ENCODE data around the gene CBY1. TPM values are rescaled to one million over a fixed set of nuclear protein-coding genes. Genes with fewer than 3 reads are reported as not detected.

The CBY1 gene
- total and polyA plus RNA-seq, 8 donors = 1.8 to 43.6 (median 27.6) TPM

DNA sequence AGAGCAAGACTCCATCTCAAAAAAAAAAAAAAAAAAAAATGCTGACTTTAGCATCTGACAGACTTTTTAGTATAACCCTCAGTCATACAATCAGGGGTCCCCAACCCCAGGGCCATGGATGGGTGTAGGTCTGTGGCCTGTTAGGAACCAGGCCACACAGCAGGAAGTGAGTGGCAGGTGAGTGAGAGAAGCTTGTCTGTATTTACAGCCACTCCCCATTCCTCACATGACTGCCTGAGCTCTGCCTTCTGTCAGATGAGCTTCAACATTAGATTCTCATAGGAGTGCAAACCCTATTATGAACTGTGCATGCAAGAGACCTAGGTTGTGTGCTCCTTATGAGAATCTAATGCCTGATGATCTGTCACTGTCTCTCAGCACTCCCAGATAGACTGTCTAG, 3.6 kb upstream of the CBY1 start:
- no peak overlapping the region for H3K27ac ChIP-seq
- DNase-seq = peak in 1 of 2 donors; percentile 52

GRCh38 chr22:38653741-38654140, 2.7 kb upstream of the CBY1 start:
- no peaks in the 10 kb centered on the region for H3K36me3 ChIP-seq
- H3K4me3 ChIP-seq = no peak overlapping the region
- H3K27me3 ChIP-seq = no peaks in the 10 kb centered on the region
- no peak for DNase-seq
- TF ChIP-seq EP300 (IDR thresholded peaks at IDR 0.05) (no peak), POLR2A (IDR thresholded peaks at IDR 0.05) (no peak), CTCF (IDR thresholded peaks at IDR 0.05) (no peak), POLR2AphosphoS5 (IDR thresholded peaks at IDR 0.05) (no peak)
- H3K4me1 ChIP-seq = peaks cover 12 to 27% (median 25%) of the 10 kb centered on the region in 4 donors
- intact Hi-C loops (cut with DNase I; ENCODE audit: low total_unique reads) = no loop called here
- WGBS, 5 donors = 96 to 99% (median 98%) methylated on average over 8 of the region's 8 CpGs
- no peaks in the 10 kb centered on the region for H3K9me3 ChIP-seq
- H3K27ac ChIP-seq = no peak overlapping the region

More for the DNA sequence above, 3.6 kb upstream of the CBY1 start:
- H3K4me1 ChIP-seq = peaks cover 12 to 22% (median 18%) of the 10 kb centered on the region in 4 donors
- intact Hi-C loops (cut with DNase I; ENCODE audit: low total_unique reads) = no loop called here
- H3K27me3 ChIP-seq = no peaks in the 10 kb centered on the region
- TF ChIP-seq EP300 (IDR thresholded peaks at IDR 0.05) (no peak), POLR2A (IDR thresholded peaks at IDR 0.05) (no peak), POLR2AphosphoS5 (IDR thresholded peaks at IDR 0.05) (no peak), CTCF (IDR thresholded peaks at IDR 0.05) (no peak)
- H3K4me3 ChIP-seq = no peak overlapping the region
- no peaks in the 10 kb centered on the region for H3K36me3 ChIP-seq
- no peaks in the 10 kb centered on the region for H3K9me3 ChIP-seq

DNA sequence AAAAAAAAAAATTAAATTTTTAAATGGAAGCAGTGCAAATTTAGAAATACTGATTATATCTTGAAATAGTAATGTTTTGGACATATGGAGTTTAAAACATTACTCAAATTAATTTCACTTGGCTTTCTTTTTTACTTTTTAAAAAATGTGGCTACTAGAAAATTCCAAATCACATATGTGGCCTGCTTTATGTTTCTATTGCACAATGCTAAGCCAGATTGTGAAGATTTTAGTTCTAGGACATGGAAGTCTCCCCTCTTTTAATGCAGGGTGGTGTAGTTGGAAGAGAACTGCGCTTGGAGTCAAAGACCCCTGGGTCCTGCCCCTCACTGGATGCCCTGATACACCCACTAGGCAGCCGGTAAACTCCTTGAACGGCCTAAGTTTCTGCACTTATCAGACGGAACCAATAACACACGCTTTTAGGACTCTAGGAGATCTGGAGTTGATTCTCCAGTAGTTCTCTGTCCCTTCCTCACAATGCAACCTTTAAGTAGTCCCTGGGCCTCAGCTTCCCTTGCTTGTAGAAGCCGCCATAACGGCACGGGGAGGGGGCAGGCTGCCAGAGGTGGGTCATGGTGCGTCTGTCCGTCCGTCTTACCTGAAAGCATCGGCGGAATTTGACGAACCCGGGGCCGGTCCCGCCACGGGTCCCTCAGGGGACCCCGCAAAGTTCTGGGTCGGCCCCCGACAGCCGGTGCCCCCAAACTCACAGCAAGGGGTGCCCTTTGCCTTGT, 751 bp upstream of the CBY1 start:
- 4 to 22% (median 5%) methylated on average over 5 to 22 of the region's 22 CpGs for WGBS, 5 donors
- Histone ChIP-seq H3K4me1 (peaks cover 12 to 29% (median 27%) of the 10 kb centered on the region in 4 donors), H3K27me3 (no peaks in the 10 kb centered on the region), H3K9me3 (no peaks in the 10 kb centered on the region), H3K36me3 (peaks cover 0 to 5% (median under 1%) of the 10 kb centered on the region in 4 donors), H3K27ac (peak overlapping the region; percentile 76 to 95 (median 89)), H3K4me3 (peak overlapping the region; percentile 82 to 97 (median 92))
- TF ChIP-seq CTCF (IDR thresholded peaks at IDR 0.05) = no peak
- no peak for TF ChIP-seq POLR2A (IDR thresholded peaks at IDR 0.05)
- TF ChIP-seq POLR2AphosphoS5 (IDR thresholded peaks at IDR 0.05) = no peak
- TF ChIP-seq EP300 (IDR thresholded peaks at IDR 0.05) = no peak
- intact Hi-C loops (cut with DNase I; ENCODE audit: low total_unique reads) = no loop called here
- no peak for DNase-seq

- DNase-seq = peak in 1 of 2 donors; percentile 63
- Histone ChIP-seq H3K4me1 (peaks cover 12 to 29% (median 27%) of the 10 kb centered on the region in 4 donors), H3K27ac (peak overlapping the region; percentile 76 to 95 (median 89)), H3K9me3 (no peaks in the 10 kb centered on the region), H3K36me3 (peaks cover 0 to 19% (median 12%) of the 10 kb centered on the region in 4 donors), H3K4me3 (peak overlapping the region; percentile 82 to 97 (median 92)), H3K27me3 (no peaks in the 10 kb centered on the region)
- intact Hi-C loops (cut with DNase I; ENCODE audit: low total_unique reads) = no loop called here
- no peak for TF ChIP-seq POLR2A (IDR thresholded peaks at IDR 0.05)
- TF ChIP-seq EP300 (IDR thresholded peaks at IDR 0.05) = no peak
- no peak for TF ChIP-seq CTCF (IDR thresholded peaks at IDR 0.05)
- TF ChIP-seq POLR2AphosphoS5 (IDR thresholded peaks at IDR 0.05) = no peak
- 5 to 8% (median 6%) methylated on average over 15 to 16 of the region's 16 CpGs for WGBS, 5 donors
These were observed 839 bp downstream of the CBY1 start for GRCh38 chr22:38657045-38657909.
